Mucosa of descending colon (tissue), 3 donors: ENCODE measurements around the gene RBFOX2. TPM values are rescaled to one million over a fixed set of nuclear protein-coding genes. Genes with fewer than 3 reads are reported as not detected.

Experiments used
- ATAC-seq: fragments of 200-7000 bp; cut with Tn5 transposase; one replicate; pipeline ENCODE4 v1.9.1; 2020; ENCODE audit warnings: mild to moderate bottlenecking, moderate library complexity
- DNase-seq, 3 donors: peaks; one replicate each; pipeline ENCODE4 v3.0.0-alpha.2; 2020
- H3K36me3 ChIP-seq: fragments of 200-600 bp; one replicate; pipeline ENCODE4 v1.8.0; 2021; ENCODE audit warnings: low read depth, mild to moderate bottlenecking
- H3K4me1 ChIP-seq: fragments of 200-600 bp; one replicate; pipeline ENCODE4 v1.8.0; 2021; ENCODE audit warnings: low read depth, mild to moderate bottlenecking
- H3K4me3 ChIP-seq: fragments of 200-600 bp; one replicate; pipeline ENCODE4 v1.8.0; 2021; ENCODE audit warnings: mild to moderate bottlenecking
- H3K9me3 ChIP-seq: fragments of 200-600 bp; one replicate; pipeline ENCODE4 v1.8.0; 2021; ENCODE audit warnings: mild to moderate bottlenecking
- intact Hi-C, 2 donors: fragments of 100-400 bp; cut with DNase I in 1 of 2; cut with micrococcal nuclease in 1 of 2; formaldehyde crosslinking; loops; one replicate each; pipeline versions ENCODE4 v1.11.0 to v1.11.1; 2022; cut with DNase I, micrococcal nuclease
- total RNA-seq, 3 donors: library from RNA; stranded (reverse); fragmentation: NEBNext Ultra II Directional in 2 of 3; extraction: Animal tissue kit (Norgen Biotek cat#: 25700) in 2 of 3; gene quantifications; one replicate each; pipeline versions ENCODE4 v1.2.1 to v1.2.4, GENCODE V29; 2021 to 2023
- TF ChIP-seq, protein P1 (sequence below): fragments of 200-600 bp; IDR thresholded peaks from one replicate; pipeline ENCODE4 v1.8.0; 2022; ENCODE audit warnings: antibody characterized with exemption, mild to moderate bottlenecking
- donor health status: DM: no; HTN: no; CAD: no; lungs with moderate emphysema.
- donor health status: DM: no; HTN: no; CAD: no.
- donor health status: DM: no; HTN: yes; CAD: no.

Gene RBFOX2
- total RNA-seq, 3 donors from 2014 or later = 46.0 to 141 (median 46.2) TPM

DNA sequence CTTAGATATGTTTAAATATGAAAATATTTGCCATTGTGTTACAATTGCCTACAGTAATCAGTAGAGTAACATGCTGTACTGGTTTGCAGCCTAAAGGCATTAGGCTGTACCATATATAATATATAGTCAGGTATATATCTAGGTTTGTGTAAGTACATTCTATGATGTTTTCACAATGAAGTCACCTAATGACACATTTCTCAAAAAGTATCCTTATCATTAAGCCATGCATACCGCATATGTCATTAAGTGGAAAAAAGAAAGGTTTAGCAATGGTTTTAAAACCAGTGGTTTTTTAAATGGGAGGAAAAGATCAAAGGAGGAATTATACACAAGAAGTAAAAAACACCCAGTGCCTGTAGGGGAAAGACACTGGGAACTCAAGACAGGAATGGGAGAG is 122.7 kb downstream of the RBFOX2 start:
- intact Hi-C loops = no loop called here
- ATAC-seq (no peak), DNase-seq (no peak)
- Histone ChIP-seq H3K36me3 (no peaks in the 10 kb centered on the region), H3K4me1 (peaks cover 4% of the 10 kb centered on the region), H3K4me3 (no peak overlapping the region), H3K9me3 (no peaks in the 10 kb centered on the region)
- TF ChIP-seq, protein P1, sequence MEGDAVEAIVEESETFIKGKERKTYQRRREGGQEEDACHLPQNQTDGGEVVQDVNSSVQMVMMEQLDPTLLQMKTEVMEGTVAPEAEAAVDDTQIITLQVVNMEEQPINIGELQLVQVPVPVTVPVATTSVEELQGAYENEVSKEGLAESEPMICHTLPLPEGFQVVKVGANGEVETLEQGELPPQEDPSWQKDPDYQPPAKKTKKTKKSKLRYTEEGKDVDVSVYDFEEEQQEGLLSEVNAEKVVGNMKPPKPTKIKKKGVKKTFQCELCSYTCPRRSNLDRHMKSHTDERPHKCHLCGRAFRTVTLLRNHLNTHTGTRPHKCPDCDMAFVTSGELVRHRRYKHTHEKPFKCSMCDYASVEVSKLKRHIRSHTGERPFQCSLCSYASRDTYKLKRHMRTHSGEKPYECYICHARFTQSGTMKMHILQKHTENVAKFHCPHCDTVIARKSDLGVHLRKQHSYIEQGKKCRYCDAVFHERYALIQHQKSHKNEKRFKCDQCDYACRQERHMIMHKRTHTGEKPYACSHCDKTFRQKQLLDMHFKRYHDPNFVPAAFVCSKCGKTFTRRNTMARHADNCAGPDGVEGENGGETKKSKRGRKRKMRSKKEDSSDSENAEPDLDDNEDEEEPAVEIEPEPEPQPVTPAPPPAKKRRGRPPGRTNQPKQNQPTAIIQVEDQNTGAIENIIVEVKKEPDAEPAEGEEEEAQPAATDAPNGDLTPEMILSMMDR = no peak

DNA sequence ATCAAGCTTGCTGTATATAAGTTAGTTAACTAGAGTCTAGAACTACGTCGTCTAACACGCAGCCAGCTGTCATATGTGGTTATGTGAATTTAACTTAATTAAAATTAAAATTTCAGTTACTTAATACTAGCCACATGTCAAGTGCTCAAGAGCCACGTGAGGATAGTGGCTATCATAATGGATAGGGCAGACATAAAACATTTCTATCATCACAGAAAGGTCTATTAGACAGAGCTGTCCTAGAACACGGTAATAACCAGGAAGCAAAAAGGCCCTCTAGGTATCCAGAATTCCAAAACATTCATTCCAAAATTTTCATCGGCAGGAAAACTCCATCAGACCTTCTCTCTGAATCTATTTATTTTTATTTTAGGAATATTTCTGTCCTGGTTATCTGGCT is 123.9 kb downstream of the RBFOX2 start:
- Histone ChIP-seq H3K4me1 (peaks cover 4% of the 10 kb centered on the region), H3K4me3 (no peak overlapping the region), H3K9me3 (no peaks in the 10 kb centered on the region), H3K36me3 (no peaks in the 10 kb centered on the region)
- TF ChIP-seq, protein P1 = no peak
- DNase-seq = no peak
- intact Hi-C loops = no loop called here
- ATAC-seq = no peak

DNA sequence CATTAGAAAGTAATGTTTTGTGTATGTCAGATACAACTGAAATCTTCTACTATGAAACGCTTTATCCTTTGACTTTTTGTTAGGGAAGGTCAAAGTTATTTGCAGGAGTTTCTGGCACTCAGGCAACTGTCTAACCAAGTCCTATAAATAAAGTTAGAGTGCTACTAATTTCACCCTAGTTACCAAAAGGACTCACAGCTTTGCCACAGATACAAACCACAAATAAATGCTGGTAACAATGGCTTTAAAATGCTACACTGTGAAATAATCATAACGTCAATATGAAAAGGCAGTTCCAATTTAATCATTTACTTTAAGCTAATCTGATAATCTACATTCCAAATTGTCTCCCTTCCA is 124.3 kb downstream of the RBFOX2 start:
- Histone ChIP-seq H3K4me1 (peaks cover 4% of the 10 kb centered on the region), H3K4me3 (no peak overlapping the region), H3K36me3 (no peaks in the 10 kb centered on the region), H3K9me3 (no peaks in the 10 kb centered on the region)
- no peak for ATAC-seq
- intact Hi-C loops = no loop called here
- TF ChIP-seq, protein P1 = no peak
- no peak for DNase-seq

- Histone ChIP-seq H3K36me3 (no peaks in the 10 kb centered on the region), H3K9me3 (no peaks in the 10 kb centered on the region), H3K4me3 (no peak overlapping the region), H3K4me1 (peaks cover 4% of the 10 kb centered on the region)
- TF ChIP-seq, protein P1 = no peak
- ATAC-seq (no peak), DNase-seq (no peak)
- intact Hi-C loops = no loop called here
Observed at GRCh38 chr22:35903571-35904335, 124.9 kb downstream of the RBFOX2 start.

DNA sequence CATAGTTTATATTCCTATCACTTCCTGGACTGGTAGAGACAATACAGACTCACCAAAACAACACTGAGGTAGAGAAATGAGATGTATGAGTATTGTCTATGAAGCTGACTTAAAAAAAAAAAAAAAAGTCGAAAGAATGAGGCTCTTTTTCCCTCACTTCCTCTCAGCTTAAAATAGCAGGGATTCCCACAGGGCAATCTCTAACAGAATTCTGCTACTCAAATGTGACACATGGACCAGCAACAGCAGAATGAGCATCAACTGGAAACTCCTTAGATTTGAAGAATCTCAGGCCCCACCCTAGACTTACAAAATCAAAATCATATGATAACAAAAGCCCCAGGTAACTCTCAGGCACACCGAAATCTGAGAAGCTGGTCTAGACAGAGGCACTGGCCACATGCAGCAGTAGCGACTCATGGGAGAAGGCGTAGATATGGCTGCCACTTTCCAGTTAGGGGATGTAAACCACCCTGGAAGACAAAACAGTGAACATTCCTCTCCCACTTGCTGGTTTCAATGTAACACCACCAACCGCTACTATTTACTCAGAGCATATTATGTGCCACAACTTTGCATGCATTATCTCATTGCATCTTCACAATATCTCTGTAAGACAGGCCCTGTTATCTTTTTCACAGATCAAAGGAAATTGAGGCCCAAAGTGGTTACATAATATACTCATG is 128.0 kb downstream of the RBFOX2 start:
- ATAC-seq (no peak), DNase-seq (no peak)
- TF ChIP-seq, protein P1 = no peak
- Histone ChIP-seq H3K4me1 (peaks cover 5% of the 10 kb centered on the region), H3K4me3 (no peak overlapping the region), H3K36me3 (no peaks in the 10 kb centered on the region), H3K9me3 (no peaks in the 10 kb centered on the region)
- intact Hi-C loops = no loop called here
